ENCODE data around the gene TPRG1. TPM values are rescaled to one million over a fixed set of nuclear protein-coding genes. Genes with fewer than 3 reads are reported as not detected.

The TPRG1 gene
- total and polyA plus RNA-seq, 2 of the 8 experiments (the other 6 are each of a cell fraction or from before 2014, with no cell fraction given): 0.37 to 0.47 TPM

DNA sequence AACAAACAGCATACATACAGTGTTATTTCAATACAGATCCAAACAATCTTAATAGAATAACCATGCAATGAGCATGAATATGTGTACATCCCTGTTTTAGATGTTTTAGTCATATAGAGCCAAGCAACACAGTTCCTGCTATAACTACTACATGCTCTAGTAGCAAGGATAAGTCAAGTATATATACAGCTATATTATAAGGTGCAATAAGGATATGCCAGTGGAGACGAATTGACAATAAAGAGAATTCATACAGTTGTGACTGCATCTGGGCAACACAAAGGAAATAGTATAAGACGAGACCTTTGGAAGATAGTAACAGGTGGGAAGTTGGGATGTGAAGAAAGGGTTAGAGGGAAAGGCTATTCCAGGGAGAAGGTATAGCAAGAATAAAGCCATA is 103.4 kb downstream of the TPRG1 start (continued):
- TF ChIP-seq, protein P1, sequence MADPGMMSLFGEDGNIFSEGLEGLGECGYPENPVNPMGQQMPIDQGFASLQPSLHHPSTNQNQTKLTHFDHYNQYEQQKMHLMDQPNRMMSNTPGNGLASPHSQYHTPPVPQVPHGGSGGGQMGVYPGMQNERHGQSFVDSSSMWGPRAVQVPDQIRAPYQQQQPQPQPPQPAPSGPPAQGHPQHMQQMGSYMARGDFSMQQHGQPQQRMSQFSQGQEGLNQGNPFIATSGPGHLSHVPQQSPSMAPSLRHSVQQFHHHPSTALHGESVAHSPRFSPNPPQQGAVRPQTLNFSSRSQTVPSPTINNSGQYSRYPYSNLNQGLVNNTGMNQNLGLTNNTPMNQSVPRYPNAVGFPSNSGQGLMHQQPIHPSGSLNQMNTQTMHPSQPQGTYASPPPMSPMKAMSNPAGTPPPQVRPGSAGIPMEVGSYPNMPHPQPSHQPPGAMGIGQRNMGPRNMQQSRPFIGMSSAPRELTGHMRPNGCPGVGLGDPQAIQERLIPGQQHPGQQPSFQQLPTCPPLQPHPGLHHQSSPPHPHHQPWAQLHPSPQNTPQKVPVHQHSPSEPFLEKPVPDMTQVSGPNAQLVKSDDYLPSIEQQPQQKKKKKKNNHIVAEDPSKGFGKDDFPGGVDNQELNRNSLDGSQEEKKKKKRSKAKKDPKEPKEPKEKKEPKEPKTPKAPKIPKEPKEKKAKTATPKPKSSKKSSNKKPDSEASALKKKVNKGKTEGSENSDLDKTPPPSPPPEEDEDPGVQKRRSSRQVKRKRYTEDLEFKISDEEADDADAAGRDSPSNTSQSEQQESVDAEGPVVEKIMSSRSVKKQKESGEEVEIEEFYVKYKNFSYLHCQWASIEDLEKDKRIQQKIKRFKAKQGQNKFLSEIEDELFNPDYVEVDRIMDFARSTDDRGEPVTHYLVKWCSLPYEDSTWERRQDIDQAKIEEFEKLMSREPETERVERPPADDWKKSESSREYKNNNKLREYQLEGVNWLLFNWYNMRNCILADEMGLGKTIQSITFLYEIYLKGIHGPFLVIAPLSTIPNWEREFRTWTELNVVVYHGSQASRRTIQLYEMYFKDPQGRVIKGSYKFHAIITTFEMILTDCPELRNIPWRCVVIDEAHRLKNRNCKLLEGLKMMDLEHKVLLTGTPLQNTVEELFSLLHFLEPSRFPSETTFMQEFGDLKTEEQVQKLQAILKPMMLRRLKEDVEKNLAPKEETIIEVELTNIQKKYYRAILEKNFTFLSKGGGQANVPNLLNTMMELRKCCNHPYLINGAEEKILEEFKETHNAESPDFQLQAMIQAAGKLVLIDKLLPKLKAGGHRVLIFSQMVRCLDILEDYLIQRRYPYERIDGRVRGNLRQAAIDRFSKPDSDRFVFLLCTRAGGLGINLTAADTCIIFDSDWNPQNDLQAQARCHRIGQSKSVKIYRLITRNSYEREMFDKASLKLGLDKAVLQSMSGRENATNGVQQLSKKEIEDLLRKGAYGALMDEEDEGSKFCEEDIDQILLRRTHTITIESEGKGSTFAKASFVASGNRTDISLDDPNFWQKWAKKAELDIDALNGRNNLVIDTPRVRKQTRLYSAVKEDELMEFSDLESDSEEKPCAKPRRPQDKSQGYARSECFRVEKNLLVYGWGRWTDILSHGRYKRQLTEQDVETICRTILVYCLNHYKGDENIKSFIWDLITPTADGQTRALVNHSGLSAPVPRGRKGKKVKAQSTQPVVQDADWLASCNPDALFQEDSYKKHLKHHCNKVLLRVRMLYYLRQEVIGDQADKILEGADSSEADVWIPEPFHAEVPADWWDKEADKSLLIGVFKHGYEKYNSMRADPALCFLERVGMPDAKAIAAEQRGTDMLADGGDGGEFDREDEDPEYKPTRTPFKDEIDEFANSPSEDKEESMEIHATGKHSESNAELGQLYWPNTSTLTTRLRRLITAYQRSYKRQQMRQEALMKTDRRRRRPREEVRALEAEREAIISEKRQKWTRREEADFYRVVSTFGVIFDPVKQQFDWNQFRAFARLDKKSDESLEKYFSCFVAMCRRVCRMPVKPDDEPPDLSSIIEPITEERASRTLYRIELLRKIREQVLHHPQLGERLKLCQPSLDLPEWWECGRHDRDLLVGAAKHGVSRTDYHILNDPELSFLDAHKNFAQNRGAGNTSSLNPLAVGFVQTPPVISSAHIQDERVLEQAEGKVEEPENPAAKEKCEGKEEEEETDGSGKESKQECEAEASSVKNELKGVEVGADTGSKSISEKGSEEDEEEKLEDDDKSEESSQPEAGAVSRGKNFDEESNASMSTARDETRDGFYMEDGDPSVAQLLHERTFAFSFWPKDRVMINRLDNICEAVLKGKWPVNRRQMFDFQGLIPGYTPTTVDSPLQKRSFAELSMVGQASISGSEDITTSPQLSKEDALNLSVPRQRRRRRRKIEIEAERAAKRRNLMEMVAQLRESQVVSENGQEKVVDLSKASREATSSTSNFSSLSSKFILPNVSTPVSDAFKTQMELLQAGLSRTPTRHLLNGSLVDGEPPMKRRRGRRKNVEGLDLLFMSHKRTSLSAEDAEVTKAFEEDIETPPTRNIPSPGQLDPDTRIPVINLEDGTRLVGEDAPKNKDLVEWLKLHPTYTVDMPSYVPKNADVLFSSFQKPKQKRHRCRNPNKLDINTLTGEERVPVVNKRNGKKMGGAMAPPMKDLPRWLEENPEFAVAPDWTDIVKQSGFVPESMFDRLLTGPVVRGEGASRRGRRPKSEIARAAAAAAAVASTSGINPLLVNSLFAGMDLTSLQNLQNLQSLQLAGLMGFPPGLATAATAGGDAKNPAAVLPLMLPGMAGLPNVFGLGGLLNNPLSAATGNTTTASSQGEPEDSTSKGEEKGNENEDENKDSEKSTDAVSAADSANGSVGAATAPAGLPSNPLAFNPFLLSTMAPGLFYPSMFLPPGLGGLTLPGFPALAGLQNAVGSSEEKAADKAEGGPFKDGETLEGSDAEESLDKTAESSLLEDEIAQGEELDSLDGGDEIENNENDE (IDR thresholded peaks at IDR 0.05; ENCODE audit: insufficient replicate concordance, low read length): no peak
- TF ChIP-seq RFX5 (IDR thresholded peaks at IDR 0.05; ENCODE audit: borderline replicate concordance, low read depth, low read length) (no peak), FOSL1 (IDR thresholded peaks at IDR 0.05; ENCODE audit: insufficient read depth, low read depth, low read length) (no peak), CHD2 (IDR thresholded peaks at IDR 0.05; ENCODE audit: low read length) (no peak), CBX5 (IDR thresholded peaks at IDR 0.05; ENCODE audit: low read depth, low read length) (no peak), CEBPB (IDR thresholded peaks at IDR 0.05; ENCODE audit: low read depth, low read length) (no peak), JUN (IDR thresholded peaks at IDR 0.05; ENCODE audit: low read depth, low read length) (no peak), SIX5 (IDR thresholded peaks at IDR 0.05; ENCODE audit: low read depth, low read length) (no peak), SP4 (IDR thresholded peaks at IDR 0.05; ENCODE audit: low read length) (no peak), EZH2 (IDR thresholded peaks at IDR 0.05; ENCODE audit: low read depth, low read length, severe bottlenecking) (no peak)
- TF ChIP-seq, protein P2, sequence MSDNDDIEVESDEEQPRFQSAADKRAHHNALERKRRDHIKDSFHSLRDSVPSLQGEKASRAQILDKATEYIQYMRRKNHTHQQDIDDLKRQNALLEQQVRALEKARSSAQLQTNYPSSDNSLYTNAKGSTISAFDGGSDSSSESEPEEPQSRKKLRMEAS (IDR thresholded peaks at IDR 0.05): no peak

Data from H1 (cell line).